Measurements from ENCODE around the gene XAB2.

The XAB2 gene
- total RNA-seq, result 83.8 to 117 reads per million in 2 donors

DNA sequence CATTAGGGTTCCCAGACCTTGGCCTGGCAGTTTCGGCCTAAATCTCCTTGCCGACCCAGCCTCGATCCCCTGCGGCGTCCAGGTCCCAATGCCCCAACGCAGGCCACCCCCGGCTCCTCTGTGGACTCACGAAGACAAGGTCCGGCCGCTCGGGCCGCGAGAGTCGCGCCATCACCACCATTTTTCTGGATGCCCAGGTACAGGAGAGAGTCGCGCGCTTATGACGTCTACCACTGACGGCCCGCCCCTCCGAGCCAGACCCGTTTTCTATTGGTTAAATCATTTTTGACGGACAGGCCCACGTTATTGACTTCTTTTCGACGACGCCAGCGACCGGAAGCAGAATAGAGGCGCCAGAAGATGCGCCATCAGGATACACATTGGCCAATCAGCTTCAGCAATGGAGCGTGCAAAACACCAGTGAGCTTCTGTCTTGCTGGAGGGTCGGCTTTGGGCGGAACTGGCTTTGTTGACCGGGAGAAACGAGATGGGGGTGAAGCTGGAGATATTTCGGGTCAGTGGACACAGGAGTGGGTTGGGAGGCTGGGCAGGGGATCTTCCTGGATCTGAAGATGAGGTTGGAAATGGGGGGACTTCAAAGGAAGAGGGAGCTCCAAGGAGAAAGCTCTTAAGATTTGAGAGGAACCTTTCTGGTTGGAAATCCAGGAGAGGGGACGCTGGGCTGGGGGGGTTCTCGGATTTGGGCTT, at the start of gene XAB2, which contains the start of gene PET100:
Gene XAB2, minus strand, starts transcription at position 199 of the 708 bp plus-strand sequence. Its CDS starts 18 bp downstream, at position 181.
Gene PET100, plus strand, starts transcription at position 447 of the 708 bp plus-strand sequence. Its CDS starts 41 bp downstream, at position 488.
- peak; percentile 87 for DNase-seq

DNA sequence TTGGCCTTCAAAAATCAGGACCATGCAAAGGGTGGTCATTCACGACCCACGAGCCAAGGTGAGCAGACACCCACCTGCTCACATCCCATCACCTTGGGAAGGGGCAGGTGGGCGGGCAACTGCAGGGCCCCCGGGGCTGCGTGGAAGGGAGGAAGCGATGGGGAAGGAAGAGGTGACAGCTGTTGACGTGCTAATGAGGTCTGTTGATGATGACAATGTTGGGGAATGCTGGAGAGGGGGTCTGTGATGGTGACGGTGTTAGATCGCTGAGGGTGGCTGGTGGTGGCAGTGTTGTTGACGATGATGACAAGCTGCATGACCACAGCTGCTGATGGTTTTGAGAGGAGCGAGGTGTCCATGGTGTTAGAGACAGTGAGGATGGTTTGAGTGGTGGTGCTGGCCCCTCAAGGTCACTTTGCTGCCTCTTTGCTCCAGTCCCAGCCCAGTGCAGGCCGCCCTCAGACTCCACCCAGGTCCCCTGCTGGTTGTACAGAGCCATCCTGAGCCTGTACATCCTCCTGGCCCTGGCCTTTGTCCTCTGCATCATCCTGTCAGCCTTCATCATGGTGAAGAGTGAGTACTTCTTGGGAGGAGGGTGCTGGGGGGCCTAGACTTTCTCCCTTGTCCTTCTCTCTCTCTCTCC, 48.4 kb upstream of the XAB2 start:
- DNase-seq, result no peak

DNA sequence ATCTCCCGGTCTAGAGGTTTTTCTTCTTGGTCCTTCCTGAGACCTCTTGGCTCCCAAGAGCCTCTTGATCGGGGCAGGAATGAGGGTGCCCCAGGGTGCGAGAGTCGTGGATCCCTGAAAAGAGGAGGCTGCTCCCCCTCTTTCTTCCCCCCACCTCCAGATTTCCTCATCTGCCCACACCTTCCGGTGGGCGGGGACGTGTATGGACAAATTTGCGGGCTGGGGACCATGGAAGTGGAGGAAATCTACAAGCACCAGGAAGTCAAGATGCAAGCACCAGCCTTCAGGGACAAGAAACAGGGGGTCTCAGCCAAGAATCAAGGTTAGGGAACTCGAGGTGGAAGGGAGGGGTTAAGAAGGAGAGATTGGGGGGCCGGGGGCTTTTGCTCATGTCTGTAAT, 47.5 kb upstream of the XAB2 start, which contains the start of gene MCEMP1:
Gene MCEMP1, plus strand, starts transcription at position 237 of the 400 bp plus-strand sequence. Its CDS starts 31 bp downstream, at position 268.
- no peak for DNase-seq

DNA sequence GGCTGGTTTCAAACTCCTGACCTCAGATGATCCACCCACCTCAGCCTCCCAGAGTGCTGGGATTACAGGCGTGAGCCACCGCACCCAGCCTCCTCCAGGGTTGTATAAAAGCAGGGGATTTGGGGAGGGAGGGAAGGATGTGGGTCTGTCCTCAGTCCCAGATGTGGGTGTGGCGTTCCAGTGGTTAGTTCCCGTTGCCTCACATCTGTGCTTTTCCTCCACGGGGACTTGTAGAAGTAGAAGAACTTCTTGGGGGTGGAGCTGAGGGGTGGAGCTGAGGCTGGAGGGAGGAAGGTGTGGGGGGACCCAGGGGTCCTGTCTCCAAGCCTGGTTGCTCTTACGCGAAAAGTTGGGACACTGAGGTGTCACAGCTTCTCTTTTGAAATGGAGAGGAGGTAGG, 47.0 kb upstream of the XAB2 start:
- no peak for DNase-seq

DNA sequence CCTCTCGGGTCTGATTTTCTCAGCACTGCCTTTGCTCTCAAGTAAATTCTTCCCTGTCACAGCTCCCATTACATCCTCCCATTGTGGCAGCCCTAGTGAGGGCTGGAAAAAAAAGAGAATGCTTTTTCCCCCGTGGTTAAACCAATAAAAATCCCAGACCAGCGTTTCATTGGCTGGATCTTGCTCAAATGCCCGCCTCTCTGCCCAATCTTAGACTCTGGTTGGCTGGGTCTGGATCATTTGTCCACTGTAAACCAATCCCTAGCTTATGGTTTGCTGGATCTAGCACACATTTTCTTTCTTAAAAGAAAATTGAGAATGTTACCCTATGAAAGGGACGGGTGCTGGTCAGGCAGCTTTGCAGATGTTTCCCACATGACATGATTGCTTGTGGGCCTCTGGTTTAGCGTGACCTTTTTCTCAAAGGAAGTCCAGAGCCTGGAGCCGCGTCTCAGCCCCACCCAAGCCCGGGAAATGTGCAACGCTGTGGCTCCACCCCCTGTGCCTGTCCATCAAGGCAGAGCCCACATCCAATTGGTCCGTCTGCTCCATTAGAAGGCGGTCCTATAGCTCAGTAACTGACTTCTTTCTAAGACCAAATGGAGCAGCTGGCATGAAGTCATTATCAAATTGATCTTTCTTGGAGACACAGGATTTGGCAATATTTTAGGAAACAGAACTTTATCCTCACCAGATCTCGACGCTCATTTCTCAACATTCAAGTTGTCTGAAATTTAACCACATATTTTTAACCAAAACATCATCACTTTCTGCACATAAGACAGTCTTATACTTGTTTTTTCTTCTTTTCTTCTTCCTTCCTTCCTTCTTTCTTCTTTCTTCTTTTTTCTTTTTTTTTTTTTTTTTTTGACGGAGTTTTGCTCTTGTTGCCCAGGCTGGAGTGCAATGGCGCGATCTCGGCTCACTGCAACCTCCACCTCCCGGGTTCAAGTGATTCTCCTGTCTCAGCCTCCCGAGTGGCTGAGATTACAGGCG, 45.0 kb upstream of the XAB2 start:
- DNase-seq, result no peak

DNA sequence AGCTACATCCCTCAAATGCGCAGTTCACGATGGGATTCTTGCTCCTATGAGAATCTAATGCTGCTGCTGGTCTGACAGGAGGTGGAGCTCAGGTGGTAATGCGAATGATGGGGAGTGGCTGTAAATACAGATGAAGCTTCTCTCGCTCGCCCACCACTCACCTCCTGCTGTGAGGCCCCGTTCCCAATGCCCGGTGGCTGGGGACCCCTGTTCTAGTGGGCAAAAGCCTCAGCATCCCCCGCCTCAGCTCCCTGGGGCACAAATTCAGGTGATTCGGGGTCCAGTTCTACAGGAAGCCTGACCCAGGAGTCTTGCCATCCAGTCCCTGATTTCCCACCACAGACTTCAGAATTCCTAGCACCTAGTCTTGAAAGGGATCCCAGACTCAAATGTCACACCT, 43.2 kb upstream of the XAB2 start:
- no peak for DNase-seq

DNA sequence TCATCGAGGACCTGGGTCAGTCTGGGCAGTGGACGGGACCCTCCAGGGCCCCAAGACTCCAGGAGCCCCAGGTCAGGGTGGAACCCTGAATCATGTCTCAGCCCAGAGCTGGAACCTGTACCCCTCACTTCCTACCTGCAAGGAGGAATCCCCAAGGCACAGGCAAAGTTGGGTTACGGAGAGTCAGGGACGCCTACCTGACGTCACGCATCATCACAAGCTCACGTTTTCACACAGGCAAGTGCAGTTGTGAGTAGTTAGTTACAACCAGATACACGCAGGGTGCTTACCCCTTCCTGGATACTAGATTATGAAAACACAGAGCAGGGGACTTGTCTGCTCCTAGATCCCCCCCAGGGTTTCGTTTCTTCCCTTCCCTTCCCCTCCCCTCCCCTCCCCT, 41.4 kb upstream of the XAB2 start:
- no peak for DNase-seq

DNA sequence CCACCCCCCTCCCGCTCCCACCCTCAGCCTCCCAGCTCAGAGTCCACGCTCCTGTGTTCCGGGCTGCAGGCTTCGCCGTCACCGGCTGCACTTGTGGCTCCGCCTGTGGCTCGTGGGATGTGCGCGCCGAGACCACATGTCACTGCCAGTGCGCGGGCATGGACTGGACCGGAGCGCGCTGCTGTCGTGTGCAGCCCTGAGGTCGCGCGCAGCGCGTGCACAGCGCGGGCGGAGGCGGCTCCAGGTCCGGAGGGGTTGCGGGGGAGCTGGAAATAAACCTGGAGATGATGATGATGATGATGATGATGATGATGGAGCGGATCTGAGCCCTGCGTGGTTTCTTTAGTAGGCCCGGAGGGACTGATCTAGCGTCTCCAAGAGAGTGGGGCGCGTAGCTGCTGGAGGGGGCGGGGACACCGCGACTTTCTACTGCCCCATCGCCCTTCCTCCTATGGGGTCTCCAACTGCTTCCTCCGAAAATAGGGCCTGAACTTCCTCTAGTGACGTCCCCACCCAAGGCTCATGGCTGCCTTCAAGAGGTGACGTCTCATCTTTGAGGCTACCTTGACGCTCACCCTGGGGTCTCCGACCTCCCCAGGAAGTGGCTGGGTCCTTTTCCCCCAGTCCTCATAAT, 40.9 kb upstream of the XAB2 start:
- no peak for DNase-seq

DNA sequence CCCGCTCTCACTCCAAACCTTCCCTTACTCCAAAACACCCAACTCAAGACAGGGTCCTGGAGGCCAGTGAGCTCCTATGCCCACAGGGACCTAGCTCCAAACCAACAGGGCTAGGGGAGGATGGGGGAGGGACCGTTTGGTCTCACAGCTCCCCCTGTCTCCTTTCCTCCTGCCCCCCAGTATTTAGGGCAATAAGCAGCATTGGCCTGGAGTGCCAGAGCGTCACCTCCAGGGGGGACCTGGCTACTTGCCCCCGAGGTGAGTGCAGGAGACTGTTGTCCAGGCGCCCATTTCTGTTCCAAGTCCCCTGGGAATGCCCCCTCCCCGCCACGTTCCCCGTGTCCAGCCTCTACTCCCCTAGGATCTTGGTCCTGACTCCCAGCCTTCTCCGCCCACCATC, 40.3 kb upstream of the XAB2 start:
- DNase-seq, result no peak

DNA sequence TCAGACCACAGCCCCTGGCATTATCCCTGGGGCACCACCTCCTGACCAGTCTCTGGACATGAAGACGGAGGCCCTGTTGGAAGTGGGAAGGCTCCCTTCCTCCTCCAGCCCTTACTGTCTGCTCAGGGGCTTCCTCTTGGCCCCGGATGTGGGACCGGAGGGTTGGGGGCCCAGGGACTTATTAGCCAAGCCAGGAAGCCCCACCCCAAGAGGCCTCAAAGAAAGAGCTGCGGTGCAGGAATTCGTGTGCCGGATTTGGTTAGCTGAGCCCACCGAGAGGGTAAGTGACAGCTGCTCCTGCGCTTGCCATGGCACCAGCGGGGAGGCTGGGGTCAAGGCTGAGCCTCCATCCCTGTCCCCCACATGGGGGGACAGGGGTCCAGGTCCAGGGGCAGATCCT, 39.5 kb upstream of the XAB2 start, which contains the start of gene RETN:
Gene RETN, plus strand, starts transcription at position 208 of the 400 bp plus-strand sequence. CDS start 278 bp downstream, outside the sequence.
- no peak for DNase-seq

DNA sequence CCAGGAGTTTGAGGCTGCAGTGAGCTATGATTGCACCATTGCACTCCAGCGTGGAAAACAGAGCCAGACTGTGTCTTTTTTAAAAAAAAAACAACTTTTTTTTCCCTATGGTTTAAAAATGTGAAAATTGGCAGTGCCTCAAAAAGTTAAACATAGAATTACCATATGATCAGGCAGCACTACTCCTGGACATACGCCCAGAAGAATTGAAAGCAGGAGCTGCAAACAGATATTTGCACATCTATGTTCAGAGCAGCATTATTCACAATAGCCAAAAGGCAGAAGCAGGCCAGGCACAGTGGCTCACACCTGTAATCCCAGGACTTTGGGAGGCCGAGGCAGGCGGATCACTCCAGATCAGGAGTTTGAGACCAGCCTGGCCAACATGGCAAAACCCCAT, 35.7 kb upstream of the XAB2 start:
- DNase-seq, result no peak

DNA sequence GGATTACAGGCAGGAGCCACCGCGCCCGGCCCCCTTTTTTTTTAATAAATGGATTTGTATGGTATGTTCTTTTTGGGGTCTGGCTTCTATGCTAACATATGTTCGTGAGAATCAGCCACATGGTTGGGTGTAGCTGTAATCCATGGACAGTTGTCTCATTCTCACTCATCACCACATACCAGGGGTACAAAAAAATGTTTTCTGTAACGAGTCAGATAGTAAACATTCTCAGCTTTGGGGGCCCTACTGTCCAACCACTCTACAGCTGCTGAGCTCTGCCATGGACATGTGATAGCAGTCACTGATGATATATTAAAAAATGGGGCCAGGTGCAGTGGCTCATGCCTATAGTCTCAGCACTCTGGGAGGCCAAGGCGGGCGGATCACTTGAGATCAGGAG, 34.4 kb upstream of the XAB2 start:
- DNase-seq, result no peak

DNA sequence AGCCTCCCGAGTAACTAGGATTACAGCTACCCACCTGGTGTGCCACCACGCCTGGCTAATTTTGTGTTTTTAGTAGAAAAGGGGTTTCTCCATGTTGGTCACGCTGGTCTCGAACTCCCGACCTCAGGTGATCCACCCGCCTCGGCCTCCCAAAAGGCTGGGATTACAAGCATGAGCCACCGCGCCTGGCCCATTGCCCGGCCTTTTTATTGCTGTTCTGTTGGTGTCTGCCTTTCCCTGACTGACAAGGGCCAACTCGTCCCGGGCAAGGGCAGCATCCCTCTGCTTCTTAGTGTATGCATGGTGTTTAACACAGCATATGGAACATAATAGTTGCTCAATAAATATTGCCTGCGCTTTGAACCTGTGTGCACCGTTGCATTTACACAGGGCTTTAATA, 33.3 kb upstream of the XAB2 start:
- DNase-seq, result no peak

DNA sequence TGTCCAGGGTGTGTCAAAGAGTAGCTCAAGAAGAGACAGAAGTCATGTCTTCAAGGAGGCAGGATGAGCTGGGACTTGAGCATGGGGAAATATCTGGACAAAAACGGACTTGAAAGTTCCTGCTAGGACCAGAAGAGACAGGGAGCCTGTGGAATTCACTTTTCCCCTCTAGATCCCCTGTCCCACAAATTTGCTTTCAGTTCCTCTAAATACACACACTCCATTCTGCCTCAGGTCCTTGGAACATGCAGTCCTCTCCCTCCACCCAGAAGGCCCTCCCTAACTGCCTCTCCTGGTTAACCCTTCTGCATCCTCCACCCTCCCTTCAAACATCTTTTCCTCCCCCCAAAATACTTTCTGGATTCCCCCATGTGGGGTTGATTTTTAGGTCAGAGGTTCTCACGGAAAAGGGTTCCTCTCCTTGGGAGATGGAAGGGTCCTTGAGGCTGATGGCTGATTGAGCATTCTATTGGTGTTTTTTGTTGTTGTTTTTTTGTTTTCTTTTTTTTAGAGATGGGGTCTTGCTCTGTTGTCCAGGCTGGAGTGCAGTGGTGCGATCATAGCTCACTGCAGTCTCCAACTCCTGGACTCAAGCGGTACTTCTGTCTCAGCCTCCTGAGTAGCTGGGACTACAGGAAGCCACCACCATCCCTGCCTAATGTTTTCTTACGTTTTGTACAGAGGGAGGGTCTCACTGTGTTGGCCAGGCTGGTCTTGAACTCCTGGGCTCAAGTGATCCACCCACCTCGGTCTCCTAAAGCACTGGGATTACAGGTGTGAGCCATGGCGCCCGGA, 32.6 kb upstream of the XAB2 start:
- no peak for DNase-seq

DNA sequence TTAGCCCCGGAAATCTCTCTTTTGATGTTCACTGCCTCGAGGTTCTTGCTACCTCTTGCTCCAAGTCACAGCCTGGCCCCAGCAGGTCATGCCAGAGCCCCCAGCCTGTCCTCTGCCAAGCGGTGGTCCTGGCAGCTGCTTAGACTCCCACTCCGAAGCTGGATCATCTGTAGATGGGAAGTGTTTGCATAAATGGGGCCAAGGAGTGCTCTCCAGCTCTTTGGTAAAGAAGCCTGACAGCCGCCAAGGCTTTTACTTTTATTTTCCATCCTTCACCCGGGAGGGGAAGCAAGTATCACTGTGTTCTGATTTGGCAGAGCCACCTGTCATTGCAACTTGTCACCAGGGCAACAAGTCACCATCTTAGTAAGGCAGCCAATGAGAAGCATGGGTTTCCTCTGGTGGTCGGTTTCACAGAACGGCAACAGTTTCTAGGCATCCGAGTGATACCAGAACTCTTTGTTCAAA, 28.9 kb upstream of the XAB2 start:
- no peak for DNase-seq

DNA sequence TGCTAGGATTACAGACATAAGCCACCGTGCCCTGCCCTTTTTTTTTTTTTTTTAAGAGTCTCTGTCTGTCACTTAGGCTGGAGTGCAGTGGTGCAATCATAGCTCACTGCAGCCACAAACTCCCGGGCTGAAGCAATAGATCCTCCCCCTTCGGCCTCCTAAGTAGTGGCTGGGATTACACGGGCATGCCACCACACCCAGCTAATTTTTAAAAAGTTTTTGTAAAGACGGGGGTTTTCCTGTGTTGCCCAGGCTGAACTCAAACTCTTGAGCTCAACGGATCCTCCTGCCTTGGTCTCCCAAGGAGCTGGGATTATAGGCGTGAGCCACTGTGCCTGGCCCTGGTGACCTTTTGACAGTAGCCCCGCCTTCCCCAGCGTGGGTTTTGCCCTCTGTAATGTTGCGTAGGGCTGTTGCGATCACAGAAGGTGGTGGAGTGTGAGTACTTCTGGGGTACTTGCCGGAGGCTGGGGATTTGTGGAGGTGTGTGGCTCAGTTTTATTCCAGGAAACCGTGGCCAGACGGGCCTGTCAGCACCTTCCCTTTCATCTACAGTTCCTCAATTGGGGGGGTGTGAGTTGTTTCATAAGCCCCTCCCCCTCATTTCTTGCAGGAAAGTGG, 27.9 kb upstream of the XAB2 start:
- DNase-seq, result no peak

DNA sequence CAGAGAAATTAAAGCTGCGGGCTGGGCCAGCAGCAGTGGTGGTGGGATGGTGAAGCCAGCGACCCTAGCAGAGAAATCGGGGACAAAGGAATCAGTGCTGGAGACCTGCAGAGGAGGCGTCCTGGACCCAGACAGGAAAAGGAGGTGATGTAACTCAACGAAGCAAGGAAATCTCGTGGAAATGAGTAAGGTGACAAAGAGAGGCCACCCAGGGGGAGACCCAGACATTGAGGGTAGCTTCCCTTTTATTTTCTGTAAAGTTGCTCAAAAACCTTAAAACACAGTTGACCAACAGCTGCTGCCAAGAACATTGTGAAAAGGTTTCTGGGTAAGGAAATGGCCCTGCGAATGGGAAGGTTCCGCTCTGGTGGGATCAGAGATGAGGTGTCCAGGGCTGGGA, 26.2 kb upstream of the XAB2 start:
- DNase-seq, result no peak

DNA sequence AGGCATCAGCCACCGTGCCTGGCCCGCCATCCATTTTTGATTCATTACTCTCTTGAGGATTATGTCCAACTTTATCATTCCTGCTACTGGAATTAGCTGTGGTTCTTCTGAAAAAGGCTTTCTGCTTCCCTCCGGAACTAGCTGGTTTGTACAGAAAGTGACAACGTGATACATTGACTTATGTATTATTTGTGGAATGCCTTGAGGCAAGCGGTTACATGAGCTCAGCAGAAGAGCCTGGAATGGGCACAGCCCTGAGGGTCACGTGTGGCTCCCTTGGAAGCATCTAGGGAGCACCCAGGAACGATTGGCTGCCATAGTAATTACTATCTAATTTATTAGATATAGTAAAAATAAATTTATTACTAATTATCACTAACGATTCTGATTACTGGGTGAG, 25.1 kb upstream of the XAB2 start:
- DNase-seq, result no peak

DNA sequence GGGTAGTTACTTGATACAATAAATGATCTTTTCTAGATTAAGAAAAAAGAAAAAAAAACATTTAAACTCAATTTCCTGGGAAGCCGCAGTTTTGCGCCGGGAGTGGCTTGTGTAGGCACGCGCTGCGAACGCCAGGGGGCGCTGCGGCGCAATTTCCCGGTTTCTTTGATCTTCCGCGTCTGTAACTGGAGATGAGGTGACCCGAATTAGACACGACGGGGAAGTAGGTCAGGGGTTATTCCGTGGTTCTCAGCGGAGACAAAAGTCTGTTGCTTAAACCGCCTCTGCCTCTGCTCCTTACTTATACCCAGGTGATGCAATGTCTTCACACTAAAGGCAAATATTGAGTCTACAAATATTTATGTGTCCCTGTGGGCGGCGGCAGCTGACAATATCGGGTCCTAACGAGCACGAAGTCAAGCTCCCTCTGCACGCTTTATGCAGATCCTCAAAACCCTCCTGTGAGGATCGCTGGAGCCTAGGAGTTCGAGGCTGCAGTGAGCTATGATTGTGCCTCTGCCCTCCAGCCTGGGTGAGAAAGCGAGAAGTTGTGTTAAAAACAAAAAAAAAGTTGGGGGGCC, 22.8 kb upstream of the XAB2 start:
- DNase-seq, result peak; percentile 91

DNA sequence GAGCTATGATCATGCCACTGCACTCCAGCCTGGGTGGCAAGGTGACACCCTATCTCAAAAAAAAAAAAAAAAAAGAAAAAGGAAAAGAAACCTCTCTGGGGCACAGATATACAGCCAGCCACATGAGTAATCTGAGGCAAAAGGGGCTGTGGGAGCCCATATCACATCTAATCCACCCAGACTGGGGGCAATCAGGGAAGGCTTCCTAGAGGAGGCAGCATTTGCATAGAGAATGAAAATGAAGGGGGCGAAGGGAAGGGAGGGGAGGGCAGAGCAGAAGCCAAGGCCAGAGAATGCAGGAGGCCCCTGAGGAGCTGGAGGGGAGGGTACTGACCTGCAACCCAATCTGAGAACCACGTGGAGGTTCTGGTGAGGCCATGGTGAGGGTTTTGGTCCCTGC, 20.8 kb upstream of the XAB2 start:
- no peak for DNase-seq

Measured in T-helper 9 cell (primary cell).